Measurements from ENCODE around the gene TMCO6. TPM values are rescaled to one million over a fixed set of nuclear protein-coding genes. Genes with fewer than 3 reads are reported as not detected.

Gene TMCO6
- total and polyA plus RNA-seq, 9 of the 15 experiments (the other 6 are each of a cell fraction or from before 2014, with no cell fraction given) = 3.4 to 46.4 (median 16.7) TPM

GRCh38 chr5:140690941-140691924 is 52.0 kb downstream of the TMCO6 start, which contains the start of the genes HARS1 and HARS2 (continued):
- TF ChIP-seq E2F8 (IDR thresholded peaks at IDR 0.05; ENCODE audit: low read depth, partially characterized antibody) (peak; percentile 90), E2F3 (CRISPR knock-in tag; IDR thresholded peaks at IDR 0.05) (no peak), HMBOX1 (IDR thresholded peaks at IDR 0.05) (peak; percentile 61; the same call in 1 of the 2 replicates), SRSF1 (IDR thresholded peaks at IDR 0.05; ENCODE audit: low read depth, low read length) (no peak), STAT6 (CRISPR knock-in tag; IDR thresholded peaks at IDR 0.05) (peak; percentile 95; the same call in 1 of the 2 replicates), RFX5 (IDR thresholded peaks at IDR 0.05; ENCODE audit: low read depth, low read length) (no peak), SETDB1 (IDR thresholded peaks at IDR 0.05; ENCODE audit: low read length) (no peak), ZNF445 (CRISPR knock-in tag; IDR thresholded peaks at IDR 0.05; ENCODE audit: low read depth) (no peak), PHF20 (IDR thresholded peaks at IDR 0.05; ENCODE audit: partially characterized antibody) (peak; percentile 95), ZFP36 (IDR thresholded peaks at IDR 0.05; ENCODE audit: low read depth, low read length, partially characterized antibody) (no peak), CLOCK (CRISPR knock-in tag; IDR thresholded peaks at IDR 0.05; ENCODE audit: borderline replicate concordance) (no peak), EHMT2 (IDR thresholded peaks at IDR 0.05) (0 out of 2 replicates have a peak, but pooled peaks have one; percentile 45), ELF1 (tag; IDR thresholded peaks at IDR 0.05) (peak; percentile 96), ZNF830 (CRISPR knock-in tag; IDR thresholded peaks at IDR 0.05) (0 out of 2 replicates have a peak, but pooled peaks have one; percentile 20)
- TF ChIP-seq, protein P1, sequence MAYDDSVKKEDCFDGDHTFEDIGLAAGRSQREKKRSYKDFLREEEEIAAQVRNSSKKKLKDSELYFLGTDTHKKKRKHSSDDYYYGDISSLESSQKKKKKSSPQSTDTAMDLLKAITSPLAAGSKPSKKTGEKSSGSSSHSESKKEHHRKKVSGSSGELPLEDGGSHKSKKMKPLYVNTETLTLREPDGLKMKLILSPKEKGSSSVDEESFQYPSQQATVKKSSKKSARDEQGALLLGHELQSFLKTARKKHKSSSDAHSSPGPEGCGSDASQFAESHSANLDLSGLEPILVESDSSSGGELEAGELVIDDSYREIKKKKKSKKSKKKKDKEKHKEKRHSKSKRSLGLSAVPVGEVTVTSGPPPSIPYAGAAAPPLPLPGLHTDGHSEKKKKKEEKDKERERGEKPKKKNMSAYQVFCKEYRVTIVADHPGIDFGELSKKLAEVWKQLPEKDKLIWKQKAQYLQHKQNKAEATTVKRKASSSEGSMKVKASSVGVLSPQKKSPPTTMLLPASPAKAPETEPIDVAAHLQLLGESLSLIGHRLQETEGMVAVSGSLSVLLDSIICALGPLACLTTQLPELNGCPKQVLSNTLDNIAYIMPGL (CRISPR knock-in tag; IDR thresholded peaks at IDR 0.05) = peak; percentile 64; the same call in 1 of the 2 replicates

All from K562 (cell line).